Stimulated activated naive CD4-positive, alpha-beta T cell treated with Interleukin-2 at 50 U/mL for 16 hours (primary cell): Measurements from ENCODE around the gene MCF2L.
"Not testable (repeated sequence)": the region's sequence is repeated elsewhere in the genome, so short reads cannot be mapped to it uniquely, and the experiment has no call there.

ENCODE experiments used
- DNase-seq: peaks from one replicate; lab custom pipeline; 2025; lab: John Stamatoyannopoulos, UW

Gene MCF2L

GRCh38 chr13:113096745-113097305 lies 127.8 kb downstream of the MCF2L start:
- DNase-seq, result no peak

GRCh38 chr13:113097651-113098050 lies 128.6 kb downstream of the MCF2L start:
- DNase-seq, result no peak

- no peak for DNase-seq
Observed at GRCh38 chr13:113098162-113098732, 129.2 kb downstream of the MCF2L start.

- no peak for DNase-seq
Observed at GRCh38 chr13:113099142-113099541, 130.1 kb downstream of the MCF2L start.

- DNase-seq, result not testable (repeated sequence)
Observed at GRCh38 chr13:113102302-113102701, 133.3 kb downstream of the MCF2L start.

GRCh38 chr13:113102727-113103126 lies 133.7 kb downstream of the MCF2L start:
- DNase-seq, result no peak

- no peak for DNase-seq
Observed at GRCh38 chr13:113103646-113104045, 134.6 kb downstream of the MCF2L start.

GRCh38 chr13:113105032-113105920 lies 136.3 kb downstream of the MCF2L start, which contains the start of gene F7:
Gene F7 (plus strand): TSS chr13:113105791. CDS start chr13:113105842, 51 bp downstream.
- DNase-seq, result no peak

GRCh38 chr13:113105921-113106452 lies 137.0 kb downstream of the MCF2L start:
- DNase-seq, result no peak

- no peak for DNase-seq
Observed at GRCh38 chr13:113106711-113107351, 137.8 kb downstream of the MCF2L start.

- not testable (repeated sequence) for DNase-seq
Observed at GRCh38 chr13:113108521-113108920, 139.5 kb downstream of the MCF2L start.

- DNase-seq, result no peak
Observed at GRCh38 chr13:113109151-113110047, 140.4 kb downstream of the MCF2L start.

GRCh38 chr13:113110048-113110851 lies 141.2 kb downstream of the MCF2L start:
- DNase-seq, result no peak

- DNase-seq, result no peak
Observed at GRCh38 chr13:113110852-113111315, 141.9 kb downstream of the MCF2L start.

- DNase-seq, result not testable (repeated sequence)
Observed at GRCh38 chr13:113111821-113112220, 142.8 kb downstream of the MCF2L start.

GRCh38 chr13:113112475-113112874 lies 143.5 kb downstream of the MCF2L start:
- not testable (repeated sequence) for DNase-seq

- no peak for DNase-seq
Observed at GRCh38 chr13:113112893-113113845, 144.2 kb downstream of the MCF2L start.

GRCh38 chr13:113113846-113114271 lies 144.8 kb downstream of the MCF2L start:
- no peak for DNase-seq
